Lung (tissue), 12 donors: ENCODE results near the gene LCE1C. TPM values are rescaled to one million over a fixed set of nuclear protein-coding genes. Genes with fewer than 3 reads are reported as not detected.

Source experiments
- ATAC-seq: fragments of 200-7000 bp; cut with Tn5 transposase; one replicate; pipeline ENCODE4 v1.9.1; 2020; ENCODE audit warnings: moderate number of reproducible peaks; ENCODE audit not compliant: insufficient read depth, low FRiP score
- DNase-seq, 3 donors: peaks; one replicate each; pipeline ENCODE4 v3.0.0-alpha.2; 2013 to 2017
- H3K27ac ChIP-seq, 2 donors: one replicate each; pipeline ENCODE4 v1.5.1; 2013; ENCODE audit warnings: mild to moderate bottlenecking in 2 of 2, moderate library complexity in 2 of 2, control low read depth in 1 of 2, inconsistent platforms in 1 of 2, low read depth in 1 of 2, low read length in 1 of 2
- H3K27me3 ChIP-seq, 3 donors: one replicate each; pipeline ENCODE4 v1.5.1; 2013; ENCODE audit warnings: low read length in 2 of 3; ENCODE audit not compliant: control insufficient read depth in 3 of 3, insufficient read depth in 3 of 3
- H3K36me3 ChIP-seq, 4 donors: one replicate each; pipeline ENCODE4 v1.5.1; 2013; ENCODE audit warnings: low read length in 4 of 4, mild to moderate bottlenecking in 1 of 4, moderate library complexity in 1 of 4; ENCODE audit not compliant: control insufficient read depth in 4 of 4, insufficient read depth in 4 of 4
- H3K4me1 ChIP-seq, 5 donors: one replicate each; pipeline ENCODE4 v1.5.1; 2013; ENCODE audit warnings: low read length in 5 of 5, mild to moderate bottlenecking in 2 of 5, moderate library complexity in 1 of 5; ENCODE audit not compliant: control insufficient read depth in 5 of 5, insufficient read depth in 5 of 5
- H3K4me3 ChIP-seq: one replicate; pipeline ENCODE4 v1.5.1; 2013; ENCODE audit warnings: mild to moderate bottlenecking, control low read depth, moderate library complexity
- H3K9ac ChIP-seq, 2 donors: one replicate each; pipeline ENCODE4 v1.5.1; 2013; ENCODE audit warnings: low read length in 2 of 2, control low read depth in 1 of 2; ENCODE audit not compliant: insufficient read depth in 1 of 2
- H3K9me3 ChIP-seq, 4 donors: one replicate each; pipeline ENCODE4 v1.5.1; 2013; ENCODE audit warnings: low read length in 3 of 4, mild to moderate bottlenecking in 1 of 4, moderate library complexity in 1 of 4; ENCODE audit not compliant: control insufficient read depth in 4 of 4, insufficient read depth in 3 of 4
- CTCF ChIP-seq: IDR thresholded peaks from 2 replicates; pipeline ENCODE4 v1.5.1; 2012; ENCODE audit warnings: mild to moderate bottlenecking; ENCODE audit errors: control extremely low read depth, extremely low read depth
- WGBS, 2 donors: extraction: QIAGEN DNeasy Blood & Tissue Kit; methylation state at CpG; one replicate each; pipeline ENCODE4 v1.1.7; 2013; 5-methylcytosine and 5-hydroxymethylcytosine counted together
- polyA plus RNA-seq, 2 donors: library from polyadenylated mRNA; stranded (reverse); fragments of 200-250 nt; gene quantifications; one replicate each; pipeline ENCODE4 v1.2.1, GENCODE V29; 2013
- total RNA-seq, 2 donors: library from RNA; depleted of rRNA in 1 of 2; stranded (reverse); fragments of >200 nt in 1 of 2; gene quantifications; one replicate each; pipeline ENCODE4 v1.2.1, GENCODE V29; 2014 to 2021
- donor health status: control.
- donor health status: control.
- donor health status: Bipolar disorder and iron deficiency.
- donor health status: healthy.
- donor health status: DM: yes; HTN: yes; CAD: no.

The LCE1C gene
- total and polyA plus RNA-seq, 4 donors, result not detected

GRCh38 chr1:152768847-152769533 lies 37.5 kb downstream of the LCE1C start:
- ATAC-seq (no peak), DNase-seq (no peak)
- Histone ChIP-seq H3K9ac (no peak overlapping the region), H3K9me3 (peaks cover 0 to 4% (median 0%) of the 10 kb centered on the region in 4 donors), H3K27ac (no peak overlapping the region), H3K27me3 (no peaks in the 10 kb centered on the region), H3K36me3 (no peaks in the 10 kb centered on the region), H3K4me3 (no peak overlapping the region), H3K4me1 (no peaks in the 10 kb centered on the region)
- 52 to 53% methylated on average over 8 of the region's 8 CpGs for WGBS, 2 donors
- TF ChIP-seq CTCF, result no peak

- H3K36me3 ChIP-seq, result no peaks in the 10 kb centered on the region
- H3K9me3 ChIP-seq, result peaks cover 0 to 11% (median 0%) of the 10 kb centered on the region in 4 donors
- no peaks in the 10 kb centered on the region for H3K27me3 ChIP-seq
- H3K4me1 ChIP-seq, result no peaks in the 10 kb centered on the region
- H3K27ac ChIP-seq, result no peak overlapping the region
- no peak for ATAC-seq
- H3K4me3 ChIP-seq, result no peak overlapping the region
- DNase-seq, result no peak
- TF ChIP-seq CTCF, result no peak
- 87 to 92% methylated on average over 3 of the region's 3 CpGs for WGBS, 2 donors
- no peak overlapping the region for H3K9ac ChIP-seq
These were observed 44.7 kb downstream of the LCE1C start for GRCh38 chr1:152761609-152762213.

- TF ChIP-seq CTCF, result no peak
- 91 to 96% methylated on average over 31 of the region's 31 CpGs for WGBS, 2 donors
- DNase-seq, result no peak
- ATAC-seq, result no peak
- Histone ChIP-seq H3K4me1 (no peaks in the 10 kb centered on the region), H3K36me3 (no peaks in the 10 kb centered on the region), H3K27me3 (no peaks in the 10 kb centered on the region), H3K4me3 (no peak overlapping the region), H3K9me3 (peaks cover 0 to 8% (median 0%) of the 10 kb centered on the region in 4 donors), H3K27ac (no peak overlapping the region), H3K9ac (no peak overlapping the region)
These were observed 45.8 kb downstream of the LCE1C start for GRCh38 chr1:152760551-152761190.
